ENCODE results near the gene CLCN4. TPM values are rescaled to one million over a fixed set of nuclear protein-coding genes. Genes with fewer than 3 reads are reported as not detected.
A peak's percentile ranks its signal among the peaks of the same experiment; 100 is the strongest.

CLCN4 gene
- total and polyA plus RNA-seq, 10 donors: 0.63 to 10.9 (median 5.0) TPM

DNA sequence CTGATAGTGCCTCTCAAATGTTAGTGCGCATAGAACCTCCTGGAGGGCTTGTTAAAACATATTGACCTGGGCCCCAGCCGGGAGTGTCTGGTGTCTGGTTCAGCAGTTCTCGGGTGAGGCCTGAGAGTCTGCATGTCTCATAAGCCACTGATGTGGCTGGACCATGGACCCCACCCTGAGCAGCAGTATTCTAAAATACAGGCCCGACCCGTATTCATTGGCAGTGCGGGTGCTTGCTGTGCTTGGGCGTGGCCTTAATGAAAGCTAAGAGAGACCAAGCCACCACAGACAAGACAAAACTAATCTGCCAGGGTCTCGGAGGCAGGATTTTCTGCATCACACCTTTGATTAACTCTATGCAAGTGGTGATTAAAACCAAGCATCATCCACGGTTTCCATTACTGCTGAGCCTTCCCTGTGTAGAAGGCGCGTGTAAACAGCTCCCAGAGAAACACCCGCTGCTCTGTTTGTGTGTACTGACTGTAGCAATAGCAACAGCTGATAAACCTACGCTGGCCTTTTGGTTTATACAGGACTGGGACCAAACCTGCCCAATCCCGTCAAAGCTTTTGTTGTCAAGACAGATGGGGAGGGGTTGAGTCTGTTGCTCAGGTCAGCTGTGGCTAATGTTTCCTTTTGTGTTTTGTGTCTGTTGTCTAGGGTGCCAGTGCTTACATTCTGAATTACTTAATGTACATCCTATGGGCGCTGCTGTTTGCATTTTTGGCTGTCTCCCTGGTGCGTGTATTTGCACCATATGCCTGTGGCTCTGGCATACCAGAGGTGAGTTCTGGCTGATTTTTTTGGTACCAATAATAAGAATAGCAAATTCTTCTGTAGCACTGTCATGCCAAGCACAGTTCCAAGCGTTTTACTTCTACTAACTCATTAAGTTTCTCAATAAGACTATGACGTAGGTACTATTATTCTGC, 40.8 kb downstream of the CLCN4 start:
- TF ChIP-seq POLR2A (IDR thresholded peaks at IDR 0.05) (no peak), CTCF (IDR thresholded peaks at IDR 0.05 in 8 of 11, conservative IDR thresholded peaks at IDR 0.05 in 3 of 11) (no peak), POLR2AphosphoS5 (IDR thresholded peaks at IDR 0.05) (no peak)
- H3K27ac ChIP-seq: peak overlapping the region in 2 of 8 donors; percentile 86 to 88
- H3K4me1 ChIP-seq: peaks cover 0 to 16% (median 2%) of the 10 kb centered on the region in 6 donors
- intact Hi-C loops (cut with DNase I; ENCODE audit: low total_unique reads): no loop called here
- no peaks in the 10 kb centered on the region for H3K9me3 ChIP-seq
- no peak overlapping the region for H3K4me3 ChIP-seq
- 81 to 96% (median 93%) methylated on average over 5 to 18 of the region's 18 CpGs for WGBS, 5 donors
- no peak for DNase-seq
- H3K27me3 ChIP-seq (replicated peaks in 1 of 7): no peaks in the 10 kb centered on the region
- no peaks in the 10 kb centered on the region for H3K36me3 ChIP-seq

DNA sequence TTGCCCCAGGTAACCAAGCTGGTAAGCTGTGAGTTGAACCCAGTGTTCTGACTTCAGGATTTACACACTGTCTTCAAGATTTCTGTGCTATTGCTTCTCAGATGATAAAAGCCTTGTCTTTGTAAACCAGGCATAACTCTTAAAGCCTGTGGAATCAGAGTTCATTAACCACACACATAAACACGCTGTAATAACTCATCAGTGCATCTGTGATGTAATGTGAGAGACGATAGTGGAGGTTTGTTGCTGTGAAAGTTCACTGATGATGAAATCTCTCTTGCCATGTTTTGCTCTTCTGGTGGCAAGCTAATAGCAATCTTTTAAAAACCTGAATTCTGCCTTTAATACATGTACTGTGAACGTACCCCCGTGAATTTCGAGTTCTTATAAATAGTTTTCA, 41.5 kb downstream of the CLCN4 start:
- WGBS, 5 donors: 62 to 87% (median 69%) methylated on average over 5 of the region's 5 CpGs
- no peaks in the 10 kb centered on the region for H3K9me3 ChIP-seq
- intact Hi-C loops (cut with DNase I; ENCODE audit: low total_unique reads): no loop called here

GRCh38 chrX:10199212-10199611, 42.4 kb downstream of the CLCN4 start:
- peak overlapping the region; percentile 4 to 88 (median 74) for H3K27ac ChIP-seq
- no peaks in the 10 kb centered on the region for H3K36me3 ChIP-seq
- TF ChIP-seq CTCF (IDR thresholded peaks at IDR 0.05 in 8 of 11, conservative IDR thresholded peaks at IDR 0.05 in 3 of 11): no peak
- TF ChIP-seq POLR2AphosphoS5 (IDR thresholded peaks at IDR 0.05): peak in 1 of 3 donors; percentile 78
- TF ChIP-seq POLR2A (IDR thresholded peaks at IDR 0.05): no peak
- intact Hi-C loops (cut with DNase I; ENCODE audit: low total_unique reads): no loop called here
- WGBS, 5 donors: 5 to 31% (median 7%) methylated on average over 6 of the region's 6 CpGs
- no peaks in the 10 kb centered on the region for H3K27me3 ChIP-seq (replicated peaks in 1 of 7)
- H3K4me3 ChIP-seq: no peak overlapping the region
- peak; percentile 86 for DNase-seq
- no peaks in the 10 kb centered on the region for H3K9me3 ChIP-seq
- peaks cover 0 to 16% (median 2%) of the 10 kb centered on the region in 6 donors for H3K4me1 ChIP-seq

More for the DNA sequence above, 41.5 kb downstream of the CLCN4 start:
- DNase-seq: no peak
- TF ChIP-seq POLR2A (IDR thresholded peaks at IDR 0.05) (no peak), POLR2AphosphoS5 (IDR thresholded peaks at IDR 0.05) (no peak), CTCF (IDR thresholded peaks at IDR 0.05 in 8 of 11, conservative IDR thresholded peaks at IDR 0.05 in 3 of 11) (no peak)
- peak overlapping the region in 1 of 8 donors; percentile 39 for H3K4me3 ChIP-seq
- H3K4me1 ChIP-seq: peaks cover 0 to 16% (median 2%) of the 10 kb centered on the region in 6 donors
- peak overlapping the region in 5 of 8 donors; percentile 29 to 88 (median 81) for H3K27ac ChIP-seq
- H3K36me3 ChIP-seq: no peaks in the 10 kb centered on the region
- H3K27me3 ChIP-seq (replicated peaks in 1 of 7): no peaks in the 10 kb centered on the region

GRCh38 chrX:10203617-10204016, 46.8 kb downstream of the CLCN4 start:
- no peaks in the 10 kb centered on the region for H3K9me3 ChIP-seq
- TF ChIP-seq POLR2AphosphoS5 (IDR thresholded peaks at IDR 0.05) (no peak), CTCF (IDR thresholded peaks at IDR 0.05 in 8 of 11, conservative IDR thresholded peaks at IDR 0.05 in 3 of 11) (no peak), POLR2A (IDR thresholded peaks at IDR 0.05) (no peak)
- no peaks in the 10 kb centered on the region for H3K27me3 ChIP-seq (replicated peaks in 1 of 7)
- DNase-seq: no peak
- 73 to 90% (median 80%) methylated on average over 3 of the region's 3 CpGs for WGBS, 5 donors
- H3K36me3 ChIP-seq: peaks cover 0 to 6% (median 0%) of the 10 kb centered on the region in 6 donors
- intact Hi-C loops (cut with DNase I; ENCODE audit: low total_unique reads): no loop called here
- no peak overlapping the region for H3K27ac ChIP-seq
- no peak overlapping the region for H3K4me3 ChIP-seq
- peaks cover 0 to 12% (median 2%) of the 10 kb centered on the region in 6 donors for H3K4me1 ChIP-seq
